GM12873 (cell line): ENCODE results near the gene SLC13A4.

Experiments used
- TF ChIP-seq, protein P1 (sequence below): IDR thresholded peaks from 2 replicates; pipeline ENCODE4 v1.5.1; 2012; ENCODE audit warnings: low read depth, mild to moderate bottlenecking, moderate library complexity, low read length, control low read depth; ENCODE audit not compliant: insufficient read depth; ENCODE audit errors: missing control alignments

The SLC13A4 gene, protein sequence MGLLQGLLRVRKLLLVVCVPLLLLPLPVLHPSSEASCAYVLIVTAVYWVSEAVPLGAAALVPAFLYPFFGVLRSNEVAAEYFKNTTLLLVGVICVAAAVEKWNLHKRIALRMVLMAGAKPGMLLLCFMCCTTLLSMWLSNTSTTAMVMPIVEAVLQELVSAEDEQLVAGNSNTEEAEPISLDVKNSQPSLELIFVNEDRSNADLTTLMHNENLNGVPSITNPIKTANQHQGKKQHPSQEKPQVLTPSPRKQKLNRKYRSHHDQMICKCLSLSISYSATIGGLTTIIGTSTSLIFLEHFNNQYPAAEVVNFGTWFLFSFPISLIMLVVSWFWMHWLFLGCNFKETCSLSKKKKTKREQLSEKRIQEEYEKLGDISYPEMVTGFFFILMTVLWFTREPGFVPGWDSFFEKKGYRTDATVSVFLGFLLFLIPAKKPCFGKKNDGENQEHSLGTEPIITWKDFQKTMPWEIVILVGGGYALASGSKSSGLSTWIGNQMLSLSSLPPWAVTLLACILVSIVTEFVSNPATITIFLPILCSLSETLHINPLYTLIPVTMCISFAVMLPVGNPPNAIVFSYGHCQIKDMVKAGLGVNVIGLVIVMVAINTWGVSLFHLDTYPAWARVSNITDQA

DNA sequence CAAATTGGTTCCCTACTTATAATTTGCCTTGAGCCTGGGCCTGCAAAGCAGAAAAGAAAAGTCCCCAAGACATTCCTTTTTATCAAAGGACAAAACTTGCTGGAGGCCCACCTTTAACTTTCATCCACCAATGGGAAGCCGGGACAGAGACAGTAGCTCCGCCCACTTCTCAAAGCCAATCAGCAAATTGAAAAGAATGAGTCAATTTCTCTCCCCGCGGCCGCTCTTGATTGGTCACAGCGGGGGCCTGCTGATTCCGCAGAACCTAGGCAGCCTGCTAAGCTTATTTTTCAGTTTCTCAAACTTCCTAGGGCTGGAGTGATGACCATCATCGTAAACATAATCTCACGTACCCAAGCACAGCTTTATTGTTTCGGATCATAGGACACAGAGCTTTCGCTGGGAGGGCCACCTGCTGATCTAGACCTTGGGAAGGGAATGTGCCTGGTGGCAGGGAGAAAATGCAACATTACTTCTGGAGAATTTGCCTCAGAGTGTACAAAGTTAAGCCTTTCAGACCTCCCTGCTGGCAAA, at the start of gene SLC13A4:
SLC13A4 (minus strand) TSS at position 51 of the 534 bp plus-strand sequence. CDS start 690 bp downstream, outside the sequence.
- TF ChIP-seq, protein P1, sequence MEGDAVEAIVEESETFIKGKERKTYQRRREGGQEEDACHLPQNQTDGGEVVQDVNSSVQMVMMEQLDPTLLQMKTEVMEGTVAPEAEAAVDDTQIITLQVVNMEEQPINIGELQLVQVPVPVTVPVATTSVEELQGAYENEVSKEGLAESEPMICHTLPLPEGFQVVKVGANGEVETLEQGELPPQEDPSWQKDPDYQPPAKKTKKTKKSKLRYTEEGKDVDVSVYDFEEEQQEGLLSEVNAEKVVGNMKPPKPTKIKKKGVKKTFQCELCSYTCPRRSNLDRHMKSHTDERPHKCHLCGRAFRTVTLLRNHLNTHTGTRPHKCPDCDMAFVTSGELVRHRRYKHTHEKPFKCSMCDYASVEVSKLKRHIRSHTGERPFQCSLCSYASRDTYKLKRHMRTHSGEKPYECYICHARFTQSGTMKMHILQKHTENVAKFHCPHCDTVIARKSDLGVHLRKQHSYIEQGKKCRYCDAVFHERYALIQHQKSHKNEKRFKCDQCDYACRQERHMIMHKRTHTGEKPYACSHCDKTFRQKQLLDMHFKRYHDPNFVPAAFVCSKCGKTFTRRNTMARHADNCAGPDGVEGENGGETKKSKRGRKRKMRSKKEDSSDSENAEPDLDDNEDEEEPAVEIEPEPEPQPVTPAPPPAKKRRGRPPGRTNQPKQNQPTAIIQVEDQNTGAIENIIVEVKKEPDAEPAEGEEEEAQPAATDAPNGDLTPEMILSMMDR: no peak

DNA sequence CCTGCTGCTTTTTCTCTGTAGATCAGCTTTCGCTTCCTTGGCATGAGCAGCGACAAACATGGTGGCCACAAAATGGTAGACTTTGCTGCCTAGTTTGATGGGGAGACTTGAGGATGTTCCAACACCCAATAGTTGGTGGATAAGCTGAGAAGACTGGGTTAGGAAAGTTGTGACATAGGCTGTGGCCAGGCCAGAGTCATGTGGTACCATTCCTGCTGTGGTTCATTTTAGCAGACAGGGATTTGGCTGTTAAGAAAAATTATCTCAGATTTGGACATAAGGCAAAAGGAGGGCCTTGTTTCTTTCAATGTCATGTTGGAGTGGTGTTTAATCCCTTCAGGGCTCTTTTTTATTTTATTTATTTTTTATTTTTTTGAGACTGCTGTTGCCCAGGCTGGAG, 47.2 kb upstream of the SLC13A4 start:
- TF ChIP-seq, protein P1: no peak

DNA sequence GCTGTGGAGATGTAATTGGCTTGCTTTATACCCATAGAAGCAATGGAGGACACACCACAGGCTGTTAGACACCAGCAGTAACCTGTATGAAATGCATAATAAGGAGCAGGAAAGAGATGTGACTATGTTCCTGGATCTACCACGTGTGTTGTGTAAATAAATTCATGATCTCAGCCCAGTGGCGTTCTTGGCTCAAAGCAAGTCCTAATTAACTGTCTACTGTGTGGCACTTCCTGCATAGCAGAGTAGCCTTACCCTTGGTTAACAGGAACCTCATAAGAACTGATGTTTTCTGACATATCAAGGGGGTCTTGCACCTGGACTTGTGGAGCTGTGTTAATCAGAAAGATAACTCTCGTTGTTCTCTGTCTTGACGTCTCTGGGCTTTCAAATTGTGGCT, 46.3 kb upstream of the SLC13A4 start:
- TF ChIP-seq, protein P1: no peak

DNA sequence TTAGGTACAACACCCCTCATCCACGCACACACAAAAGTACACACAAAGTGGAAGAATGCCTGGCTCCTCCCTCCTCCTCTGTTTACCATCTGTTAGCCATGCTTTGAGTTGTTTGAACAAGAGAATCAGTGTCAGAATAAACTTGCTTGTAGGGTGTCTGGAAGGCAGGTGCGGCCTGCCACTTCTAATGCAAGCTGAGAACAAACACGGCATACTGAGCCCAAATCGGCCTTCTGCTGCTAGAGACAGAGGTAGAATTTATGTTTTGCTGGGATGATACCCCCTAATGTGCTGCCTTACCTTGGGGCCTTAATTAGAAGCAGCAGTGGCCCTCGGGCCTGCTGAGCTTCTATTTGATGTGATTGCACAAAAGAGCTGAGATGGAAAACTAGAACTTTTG, 45.5 kb upstream of the SLC13A4 start:
- TF ChIP-seq, protein P1: no peak

DNA sequence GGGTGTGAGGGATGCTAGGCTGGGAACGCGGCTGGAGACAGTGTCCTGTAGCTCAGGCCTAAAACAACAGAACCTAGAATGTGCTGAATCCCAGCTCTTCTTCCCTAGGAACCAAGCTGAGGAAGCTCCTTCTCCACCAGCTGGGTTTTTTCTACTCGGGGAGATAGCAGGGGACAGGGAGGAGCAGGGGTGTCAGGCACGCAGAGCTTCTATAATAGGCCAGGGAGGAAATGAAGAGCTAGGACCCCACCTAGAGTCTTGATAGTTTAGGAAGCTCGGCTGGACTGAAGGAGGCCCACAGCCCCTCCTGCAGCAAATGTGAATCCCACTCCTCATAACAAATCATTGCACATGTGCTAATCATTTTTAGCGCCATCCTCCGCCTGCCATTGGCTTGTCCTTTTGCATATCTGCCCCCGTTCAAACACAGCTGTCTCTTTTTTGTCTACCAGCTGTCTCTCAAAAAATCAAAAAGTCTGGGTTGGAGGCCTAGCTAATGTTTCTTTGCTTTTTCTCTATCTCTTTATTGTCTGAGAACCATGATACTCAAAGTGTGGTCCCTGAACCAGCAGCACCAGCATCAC, 44.7 kb upstream of the SLC13A4 start:
- TF ChIP-seq, protein P1: no peak

DNA sequence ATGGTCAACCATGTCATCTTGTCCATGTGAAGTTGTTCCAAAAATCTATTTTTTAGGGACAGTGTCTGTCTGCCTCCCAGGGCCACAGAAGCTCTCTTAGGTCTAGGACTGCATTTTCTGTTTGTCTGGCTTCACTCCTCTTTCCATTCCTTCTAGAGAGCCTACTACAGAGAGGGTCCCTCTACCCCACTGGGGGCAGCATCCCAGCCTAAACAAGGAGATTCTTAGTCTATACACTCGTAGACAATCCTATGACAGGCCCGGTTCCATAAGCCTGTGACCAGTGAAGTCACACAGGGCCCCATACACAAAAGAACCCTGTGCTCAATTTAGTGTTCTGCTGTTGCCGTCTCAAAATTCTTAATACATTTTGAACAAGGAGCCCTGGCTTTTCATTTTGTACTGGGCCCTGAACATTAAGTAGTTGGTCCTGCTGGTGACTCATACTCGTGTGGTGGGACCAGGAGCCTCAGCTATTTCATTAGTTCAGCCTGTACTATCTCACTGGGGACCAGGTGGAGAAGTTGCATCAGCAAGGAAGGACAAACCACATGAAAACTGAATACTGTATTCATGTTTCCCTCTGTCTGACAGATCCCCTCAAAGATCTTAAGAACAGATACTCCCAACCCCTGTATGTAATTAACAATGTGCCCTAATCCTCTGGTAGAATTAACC, 44.1 kb upstream of the SLC13A4 start:
- TF ChIP-seq, protein P1: no peak
